HEK293 (cell line): ENCODE data around the gene APRT.
A peak's percentile ranks its signal among the peaks of the same experiment; 100 is the strongest.

Experiments used
- BCL11B ChIP-seq: fragments of 450-650 bp; formaldehyde crosslinking; IDR thresholded peaks from 2 replicates; pipeline ENCODE4 v1.5.1; 2016; ENCODE audit warnings: low read depth, missing biosample characterization, missing genetic modification characterization
- FEZF1 ChIP-seq: fragments of 450-650 bp; formaldehyde crosslinking; IDR thresholded peaks from 2 replicates; pipeline ENCODE4 v1.5.1; 2016; ENCODE audit warnings: missing biosample characterization, missing genetic modification characterization
- GFI1B ChIP-seq: fragments of 450-650 bp; formaldehyde crosslinking; IDR thresholded peaks from 2 replicates; pipeline ENCODE4 v1.5.1; 2016; ENCODE audit warnings: missing biosample characterization, missing genetic modification characterization
- GLI4 ChIP-seq: fragments of 450-650 bp; formaldehyde crosslinking; IDR thresholded peaks from 2 replicates; pipeline ENCODE4 v1.5.1; 2016; ENCODE audit warnings: missing biosample characterization, missing genetic modification characterization
- KLF16 ChIP-seq: fragments of 450-650 bp; formaldehyde crosslinking; IDR thresholded peaks from 2 replicates; pipeline ENCODE4 v1.5.1; 2017; ENCODE audit warnings: missing biosample characterization, missing genetic modification characterization
- PRDM4 ChIP-seq: fragments of 450-650 bp; formaldehyde crosslinking; IDR thresholded peaks from 2 replicates; pipeline ENCODE4 v1.5.1; 2017; ENCODE audit warnings: missing biosample characterization, missing genetic modification characterization
- SP2 ChIP-seq: fragments of 450-650 bp; formaldehyde crosslinking; IDR thresholded peaks from 2 replicates; pipeline ENCODE4 v1.5.1; 2016; ENCODE audit warnings: missing biosample characterization, missing genetic modification characterization
- SP3 ChIP-seq: fragments of 450-650 bp; formaldehyde crosslinking; IDR thresholded peaks from 2 replicates; pipeline ENCODE4 v1.5.1; 2016; ENCODE audit warnings: missing biosample characterization, missing genetic modification characterization
- ZBTB10 ChIP-seq: fragments of 450-650 bp; formaldehyde crosslinking; IDR thresholded peaks from 2 replicates; pipeline ENCODE4 v1.5.1; 2016; ENCODE audit warnings: missing biosample characterization, missing genetic modification characterization
- ZBTB17 ChIP-seq: fragments of 450-650 bp; formaldehyde crosslinking; IDR thresholded peaks from 2 replicates; pipeline ENCODE4 v1.5.1; 2016; ENCODE audit warnings: missing biosample characterization, missing genetic modification characterization
- ZBTB26 ChIP-seq: fragments of 450-650 bp; formaldehyde crosslinking; optimal IDR thresholded peaks from 2 replicates; pipeline ENCODE3; 2016; ENCODE audit warnings: missing biosample characterization, mild to moderate bottlenecking, missing genetic modification characterization
- ZBTB6 ChIP-seq: fragments of 450-650 bp; formaldehyde crosslinking; IDR thresholded peaks from 2 replicates; pipeline ENCODE4 v1.5.1; 2017; ENCODE audit warnings: missing biosample characterization, missing genetic modification characterization
- ZNF10 ChIP-seq: fragments of 450-650 bp; formaldehyde crosslinking; IDR thresholded peaks from 2 replicates; pipeline ENCODE4 v1.5.1; 2017; ENCODE audit warnings: missing biosample characterization, missing genetic modification characterization
- ZNF132 ChIP-seq: fragments of 450-650 bp; formaldehyde crosslinking; IDR thresholded peaks from 2 replicates; pipeline ENCODE4 v1.5.1; 2017; ENCODE audit warnings: missing biosample characterization, missing genetic modification characterization, borderline replicate concordance
- ZNF148 ChIP-seq: fragments of 450-650 bp; formaldehyde crosslinking; IDR thresholded peaks from 2 replicates; pipeline ENCODE4 v1.5.0; 2017; ENCODE audit warnings: missing biosample characterization, missing genetic modification characterization, borderline replicate concordance
- ZNF155 ChIP-seq: fragments of 450-650 bp; formaldehyde crosslinking; IDR thresholded peaks from 2 replicates; pipeline ENCODE4 v1.5.1; 2016; ENCODE audit warnings: missing biosample characterization, missing genetic modification characterization
- ZNF239 ChIP-seq: fragments of 450-650 bp; formaldehyde crosslinking; IDR thresholded peaks from 2 replicates; pipeline ENCODE4 v1.5.1; 2016; ENCODE audit warnings: missing biosample characterization, missing genetic modification characterization
- ZNF274 ChIP-seq, 2 experiments: fragments of 200-500 bp in 1 of 2; fragments of 450-650 bp in 1 of 2; sonication (Bioruptor generic) in 1 of 2; formaldehyde crosslinking in 1 of 2; IDR thresholded peaks; 2 replicates each; pipeline versions ENCODE4 v1.5.1 to v1.6.1; 2014 to 2016; ENCODE audit warnings: borderline replicate concordance in 1 of 2, inconsistent platforms in 1 of 2, low read length in 1 of 2, missing biosample characterization in 1 of 2, missing genetic modification characterization in 1 of 2
- ZNF302 ChIP-seq: fragments of 450-650 bp; formaldehyde crosslinking; IDR thresholded peaks from 2 replicates; pipeline ENCODE4 v1.5.1; 2016; ENCODE audit warnings: missing biosample characterization, missing genetic modification characterization, low read depth
- ZNF341 ChIP-seq: fragments of 450-650 bp; formaldehyde crosslinking; IDR thresholded peaks from 2 replicates; pipeline ENCODE4; 2016; ENCODE audit warnings: low read depth, missing biosample characterization, missing genetic modification characterization
- ZNF350 ChIP-seq: fragments of 450-650 bp; formaldehyde crosslinking; IDR thresholded peaks from 2 replicates; pipeline ENCODE4 v1.5.0; 2017; ENCODE audit warnings: missing biosample characterization, mild to moderate bottlenecking, missing genetic modification characterization
- ZNF48 ChIP-seq: fragments of 450-650 bp; formaldehyde crosslinking; IDR thresholded peaks from 2 replicates; pipeline ENCODE4 v1.5.1; 2016; ENCODE audit warnings: missing biosample characterization, missing genetic modification characterization
- ZNF488 ChIP-seq: fragments of 450-650 bp; formaldehyde crosslinking; IDR thresholded peaks from 2 replicates; pipeline ENCODE4 v1.5.1; 2016; ENCODE audit warnings: missing biosample characterization, missing genetic modification characterization
- ZNF514 ChIP-seq: fragments of 450-650 bp; formaldehyde crosslinking; IDR thresholded peaks from 2 replicates; pipeline ENCODE4 v1.5.1; 2016; ENCODE audit warnings: missing biosample characterization, missing genetic modification characterization
- ZNF571 ChIP-seq: fragments of 450-650 bp; formaldehyde crosslinking; IDR thresholded peaks from 2 replicates; pipeline ENCODE4 v1.5.0; 2017; ENCODE audit warnings: missing biosample characterization, missing genetic modification characterization
- ZNF837 ChIP-seq: fragments of 450-650 bp; formaldehyde crosslinking; IDR thresholded peaks from 2 replicates; pipeline ENCODE4 v1.5.1; 2016; ENCODE audit warnings: missing biosample characterization, missing genetic modification characterization
- ZSCAN4 ChIP-seq: fragments of 450-650 bp; formaldehyde crosslinking; IDR thresholded peaks from 2 replicates; pipeline ENCODE4 v1.5.1; 2017; ENCODE audit warnings: missing biosample characterization, missing genetic modification characterization

The APRT gene

GRCh38 chr16:88810912-88811768 is 588 bp downstream of the APRT start (continued):
- TF ChIP-seq ZNF514 (tag by site-specific recombination), result no peak
- TF ChIP-seq ZNF488, result no peak
- no peak for TF ChIP-seq ZSCAN4 (tag by site-specific recombination)
- TF ChIP-seq PRDM4 (tag by site-specific recombination), result no peak
- no peak for TF ChIP-seq SP3 (tag by site-specific recombination)
- no peak for TF ChIP-seq ZNF350
- no peak for TF ChIP-seq ZNF148 (tag by site-specific recombination)
- 0 out of 2 replicates have a peak, but pooled peaks have one; percentile 77 for TF ChIP-seq ZNF837
- TF ChIP-seq ZBTB6 (tag by site-specific recombination), result no peak
- TF ChIP-seq FEZF1, result no peak
- no peak for TF ChIP-seq ZNF239 (tag by site-specific recombination)
- TF ChIP-seq ZNF274 (IDR thresholded peaks at IDR 0.05; ENCODE audit: low read length), result no peak
- TF ChIP-seq ZNF274 (tag by site-specific recombination; IDR thresholded peaks at IDR 0.05; ENCODE audit: borderline replicate concordance), result no peak
- no peak for TF ChIP-seq ZNF302 (tag by site-specific recombination)
- TF ChIP-seq GLI4 (tag by site-specific recombination), result 0 out of 2 replicates have a peak, but pooled peaks have one; percentile 14
- TF ChIP-seq GFI1B (tag by site-specific recombination), result no peak
- peak; percentile 27 for TF ChIP-seq SP2
- TF ChIP-seq ZBTB17 (tag by site-specific recombination), result peak; percentile 27; the same call in 1 of the 2 replicates
- TF ChIP-seq ZNF571 (tag by site-specific recombination), result no peak
- no peak for TF ChIP-seq ZNF132 (tag by site-specific recombination)
- no peak for TF ChIP-seq ZNF10 (tag by site-specific recombination)
- TF ChIP-seq ZNF155 (tag by site-specific recombination), result no peak
- peak; percentile 79; the same call in 1 of the 2 replicates for TF ChIP-seq ZBTB10 (tag by site-specific recombination)
- peak; percentile 73 for TF ChIP-seq KLF16 (tag by site-specific recombination)
- TF ChIP-seq ZBTB26, result no peak
- TF ChIP-seq ZNF341, result no peak
- TF ChIP-seq BCL11B, result peak; percentile 73; the same call in 1 of the 2 replicates
- no peak for TF ChIP-seq ZNF48 (tag by site-specific recombination)
